Measurements from ENCODE around the gene OR5B21. TPM values are rescaled to one million over a fixed set of nuclear protein-coding genes. Genes with fewer than 3 reads are reported as not detected.
A peak's percentile ranks its signal among the peaks of the same experiment; 100 is the strongest.

Gene OR5B21
- polyA plus RNA-seq, 4 donors: not detected

DNA sequence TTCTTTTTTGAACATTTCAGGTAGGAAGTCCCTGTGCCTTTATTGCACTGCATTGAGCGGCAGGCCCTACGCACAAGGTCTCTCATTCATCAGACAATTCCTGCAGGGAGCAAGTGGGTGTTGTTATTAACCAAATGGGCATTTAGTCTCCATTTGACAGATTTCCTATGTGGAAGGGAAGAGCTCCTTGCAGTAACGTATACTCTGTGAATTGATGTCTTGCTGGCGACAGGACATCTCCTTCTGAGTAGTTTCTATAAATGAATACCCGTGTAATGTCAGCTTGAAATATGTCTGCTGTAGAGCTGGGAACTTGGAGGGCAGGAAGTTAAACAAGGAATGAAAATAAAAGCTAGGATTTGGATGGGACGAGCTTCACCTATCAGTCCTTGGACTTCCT is 3.7 kb downstream of the OR5B21 start:
- 76 to 89% (median 89%) methylated on average over 6 of the region's 6 CpGs for whole genome bisulfite sequencing, 3 donors
- FAIRE-seq (no peak), DNase-seq (no peak)
- H3K4me3 ChIP-seq (ENCODE audit: low read depth in 1 of 3, low read length in 3 of 3): no peak overlapping the region
- no peak overlapping the region for H3K27ac ChIP-seq (ENCODE audit: low read depth in 1 of 3, low read length in 2 of 3)
- H3K27me3 ChIP-seq (ENCODE audit: control insufficient read depth in 3 of 3, insufficient read depth in 3 of 3, low read length in 3 of 3): no peaks in the 10 kb centered on the region
- H3K4me1 ChIP-seq (ENCODE audit: control insufficient read depth in 3 of 3, insufficient read depth in 2 of 3, low read depth in 1 of 3, low read length in 2 of 3): no peaks in the 10 kb centered on the region
- no peaks in the 10 kb centered on the region for H3K9me3 ChIP-seq (ENCODE audit: control insufficient read depth in 2 of 2, insufficient read depth in 1 of 2, low read depth in 1 of 2, low read length in 1 of 2)
- no peaks in the 10 kb centered on the region for H3K36me3 ChIP-seq (ENCODE audit: control insufficient read depth in 3 of 3, insufficient read depth in 2 of 3, low read depth in 1 of 3, low read length in 3 of 3)

DNA sequence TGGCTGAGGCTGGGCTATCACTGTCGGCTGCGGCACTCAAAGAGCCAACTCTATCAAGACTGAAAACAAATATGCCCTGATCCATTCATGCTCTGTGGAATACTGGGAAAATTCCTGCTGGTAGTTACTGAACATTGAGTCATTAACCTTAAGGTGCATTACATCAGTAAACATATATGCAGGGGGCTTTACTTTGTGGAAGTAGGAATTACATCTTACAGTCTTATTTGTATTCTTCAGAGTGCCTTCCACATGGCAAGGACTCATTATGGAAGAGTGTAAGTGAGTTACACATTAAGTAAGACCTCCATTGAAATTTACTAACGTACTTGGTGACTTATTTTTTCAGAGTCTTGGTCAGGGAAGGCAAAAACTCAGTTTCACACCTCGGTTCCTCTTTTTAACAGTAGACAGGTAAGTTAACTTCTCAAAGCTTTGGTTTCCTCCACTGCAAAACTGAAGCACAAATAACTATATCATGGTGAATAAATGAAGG is 4.5 kb downstream of the OR5B21 start:
- DNase-seq (no peak), FAIRE-seq (no peak)
- Histone ChIP-seq H3K4me1 (ENCODE audit: control insufficient read depth in 3 of 3, insufficient read depth in 2 of 3, low read depth in 1 of 3, low read length in 2 of 3) (no peaks in the 10 kb centered on the region), H3K27me3 (ENCODE audit: control insufficient read depth in 3 of 3, insufficient read depth in 3 of 3, low read length in 3 of 3) (no peaks in the 10 kb centered on the region), H3K27ac (ENCODE audit: low read depth in 1 of 3, low read length in 2 of 3) (no peak overlapping the region), H3K4me3 (ENCODE audit: low read depth in 1 of 3, low read length in 3 of 3) (no peak overlapping the region), H3K9me3 (ENCODE audit: control insufficient read depth in 2 of 2, insufficient read depth in 1 of 2, low read depth in 1 of 2, low read length in 1 of 2) (no peaks in the 10 kb centered on the region), H3K36me3 (ENCODE audit: control insufficient read depth in 3 of 3, insufficient read depth in 2 of 3, low read depth in 1 of 3, low read length in 3 of 3) (no peaks in the 10 kb centered on the region)
- 75 to 78% (median 76%) methylated on average over 4 of the region's 4 CpGs for WGBS, 3 donors

- no peak overlapping the region for H3K27ac ChIP-seq (ENCODE audit: low read depth in 1 of 3, low read length in 2 of 3)
- no peaks in the 10 kb centered on the region for H3K4me1 ChIP-seq (ENCODE audit: control insufficient read depth in 3 of 3, insufficient read depth in 2 of 3, low read depth in 1 of 3, low read length in 2 of 3)
- H3K27me3 ChIP-seq (ENCODE audit: control insufficient read depth in 3 of 3, insufficient read depth in 3 of 3, low read length in 3 of 3): no peaks in the 10 kb centered on the region
- H3K36me3 ChIP-seq (ENCODE audit: control insufficient read depth in 3 of 3, insufficient read depth in 2 of 3, low read depth in 1 of 3, low read length in 3 of 3): no peaks in the 10 kb centered on the region
- DNase-seq (no peak), FAIRE-seq (no peak)
- no peaks in the 10 kb centered on the region for H3K9me3 ChIP-seq (ENCODE audit: control insufficient read depth in 2 of 2, insufficient read depth in 1 of 2, low read depth in 1 of 2, low read length in 1 of 2)
- no peak overlapping the region for H3K4me3 ChIP-seq (ENCODE audit: low read depth in 1 of 3, low read length in 3 of 3)
Observed at GRCh38 chr11:58502004-58502403, 5.9 kb downstream of the OR5B21 start.

GRCh38 chr11:58498464-58498863 is 9.4 kb downstream of the OR5B21 start:
- no peaks in the 10 kb centered on the region for H3K4me1 ChIP-seq (ENCODE audit: control insufficient read depth in 3 of 3, insufficient read depth in 2 of 3, low read depth in 1 of 3, low read length in 2 of 3)
- H3K27me3 ChIP-seq (ENCODE audit: control insufficient read depth in 3 of 3, insufficient read depth in 3 of 3, low read length in 3 of 3): no peaks in the 10 kb centered on the region
- no peak for FAIRE-seq
- 44 to 64% (median 63%) methylated on average over 2 of the region's 2 CpGs for WGBS, 3 donors
- peak; percentile 2 to 29 for DNase-seq
- no peak overlapping the region for H3K4me3 ChIP-seq (ENCODE audit: low read depth in 1 of 3, low read length in 3 of 3)
- H3K36me3 ChIP-seq (ENCODE audit: control insufficient read depth in 3 of 3, insufficient read depth in 2 of 3, low read depth in 1 of 3, low read length in 3 of 3): no peaks in the 10 kb centered on the region
- H3K9me3 ChIP-seq (ENCODE audit: control insufficient read depth in 2 of 2, insufficient read depth in 1 of 2, low read depth in 1 of 2, low read length in 1 of 2): no peaks in the 10 kb centered on the region
- H3K27ac ChIP-seq (ENCODE audit: low read depth in 1 of 3, low read length in 2 of 3): no peak overlapping the region

GRCh38 chr11:58497951-58498350 is 10.0 kb downstream of the OR5B21 start:
- WGBS, 3 donors: 77 to 83% (median 79%) methylated on average over 2 of the region's 2 CpGs
- no peak for DNase-seq
- no peaks in the 10 kb centered on the region for H3K36me3 ChIP-seq (ENCODE audit: control insufficient read depth in 3 of 3, insufficient read depth in 2 of 3, low read depth in 1 of 3, low read length in 3 of 3)
- no peaks in the 10 kb centered on the region for H3K27me3 ChIP-seq (ENCODE audit: control insufficient read depth in 3 of 3, insufficient read depth in 3 of 3, low read length in 3 of 3)
- H3K9me3 ChIP-seq (ENCODE audit: control insufficient read depth in 2 of 2, insufficient read depth in 1 of 2, low read depth in 1 of 2, low read length in 1 of 2): no peaks in the 10 kb centered on the region
- peak overlapping the region in 1 of 3 donors; percentile 57 for H3K27ac ChIP-seq (ENCODE audit: low read depth in 1 of 3, low read length in 2 of 3)
- H3K4me1 ChIP-seq (ENCODE audit: control insufficient read depth in 3 of 3, insufficient read depth in 2 of 3, low read depth in 1 of 3, low read length in 2 of 3): no peaks in the 10 kb centered on the region
- FAIRE-seq: no peak
- no peak overlapping the region for H3K4me3 ChIP-seq (ENCODE audit: low read depth in 1 of 3, low read length in 3 of 3)

DNA sequence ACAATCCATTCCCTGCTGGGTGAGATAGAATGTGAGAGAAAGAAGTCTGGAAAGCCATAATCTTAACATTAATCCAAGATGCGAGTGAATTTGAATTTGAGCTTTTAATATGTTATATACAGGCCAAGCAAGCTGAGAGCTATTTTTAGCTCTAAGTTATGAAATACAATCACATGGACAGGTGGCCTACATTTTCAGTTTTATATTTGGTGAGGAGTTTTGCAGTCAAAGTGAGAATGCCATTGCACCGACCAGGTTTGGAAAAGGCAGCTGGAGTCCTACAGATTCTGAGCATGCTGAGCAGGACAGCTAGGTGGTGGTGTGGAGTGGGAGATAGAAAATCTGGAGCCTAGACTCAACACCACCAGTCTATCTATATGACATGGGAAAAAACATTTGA is 12.0 kb downstream of the OR5B21 start:
- no peak for DNase-seq
- H3K36me3 ChIP-seq (ENCODE audit: control insufficient read depth in 3 of 3, insufficient read depth in 2 of 3, low read depth in 1 of 3, low read length in 3 of 3): no peaks in the 10 kb centered on the region
- no peaks in the 10 kb centered on the region for H3K4me1 ChIP-seq (ENCODE audit: control insufficient read depth in 3 of 3, insufficient read depth in 2 of 3, low read depth in 1 of 3, low read length in 2 of 3)
- no peaks in the 10 kb centered on the region for H3K27me3 ChIP-seq (ENCODE audit: control insufficient read depth in 3 of 3, insufficient read depth in 3 of 3, low read length in 3 of 3)
- H3K27ac ChIP-seq (ENCODE audit: low read depth in 1 of 3, low read length in 2 of 3): no peak overlapping the region
- no peaks in the 10 kb centered on the region for H3K9me3 ChIP-seq (ENCODE audit: control insufficient read depth in 2 of 2, insufficient read depth in 1 of 2, low read depth in 1 of 2, low read length in 1 of 2)
- FAIRE-seq: no peak
- WGBS, 3 donors: 65 to 76% (median 66%) methylated on average over 2 of the region's 2 CpGs
- H3K4me3 ChIP-seq (ENCODE audit: low read depth in 1 of 3, low read length in 3 of 3): no peak overlapping the region

DNA sequence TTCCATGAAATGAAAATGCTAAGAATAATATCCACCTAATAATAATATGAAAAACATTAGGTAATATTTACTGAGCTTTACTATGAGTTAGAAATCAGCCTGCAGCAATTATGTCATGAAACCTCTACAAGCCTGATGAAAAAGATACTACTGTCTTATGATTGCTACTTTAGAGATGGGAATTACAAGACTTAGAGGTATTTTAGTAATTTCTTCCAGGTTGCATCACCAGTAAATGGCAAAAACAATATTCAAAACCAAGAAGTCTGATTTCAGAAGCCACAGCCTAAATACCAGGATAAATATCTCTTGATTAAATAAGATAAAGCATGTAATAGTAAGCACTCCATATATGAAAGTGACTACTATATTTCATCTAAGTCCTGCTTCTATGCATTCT is 13.8 kb downstream of the OR5B21 start:
- H3K36me3 ChIP-seq (ENCODE audit: control insufficient read depth in 3 of 3, insufficient read depth in 2 of 3, low read depth in 1 of 3, low read length in 3 of 3): no peaks in the 10 kb centered on the region
- FAIRE-seq (no peak), DNase-seq (no peak)
- H3K4me3 ChIP-seq (ENCODE audit: low read depth in 1 of 3, low read length in 3 of 3): no peak overlapping the region
- no peaks in the 10 kb centered on the region for H3K27me3 ChIP-seq (ENCODE audit: control insufficient read depth in 3 of 3, insufficient read depth in 3 of 3, low read length in 3 of 3)
- no peaks in the 10 kb centered on the region for H3K4me1 ChIP-seq (ENCODE audit: control insufficient read depth in 3 of 3, insufficient read depth in 2 of 3, low read depth in 1 of 3, low read length in 2 of 3)
- H3K9me3 ChIP-seq (ENCODE audit: control insufficient read depth in 2 of 2, insufficient read depth in 1 of 2, low read depth in 1 of 2, low read length in 1 of 2): no peaks in the 10 kb centered on the region
- no peak overlapping the region for H3K27ac ChIP-seq (ENCODE audit: low read depth in 1 of 3, low read length in 2 of 3)

DNA sequence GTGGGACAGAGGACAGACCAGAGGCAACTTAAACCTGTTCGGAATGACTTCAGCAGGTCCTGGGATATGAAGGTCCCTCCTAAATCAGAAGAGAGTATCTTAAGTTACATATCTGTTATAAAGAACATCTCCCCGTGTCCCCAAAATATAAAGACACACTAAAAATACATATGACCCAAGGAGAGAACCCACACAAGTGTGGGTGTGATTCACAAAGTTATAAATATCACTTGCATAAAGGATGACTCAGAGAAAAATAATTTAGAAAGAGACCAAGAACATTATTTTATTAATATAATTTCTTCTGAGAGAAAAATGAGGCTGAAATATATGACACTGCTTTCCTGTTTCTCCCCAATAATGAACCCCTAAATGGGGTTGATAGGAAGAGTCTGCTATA is 14.2 kb downstream of the OR5B21 start:
- WGBS, 3 donors: 72 to 85% (median 77%) methylated on average over 2 of the region's 2 CpGs
- DNase-seq (no peak), FAIRE-seq (no peak)
- H3K9me3 ChIP-seq (ENCODE audit: control insufficient read depth in 2 of 2, insufficient read depth in 1 of 2, low read depth in 1 of 2, low read length in 1 of 2): no peaks in the 10 kb centered on the region
- H3K27me3 ChIP-seq (ENCODE audit: control insufficient read depth in 3 of 3, insufficient read depth in 3 of 3, low read length in 3 of 3): no peaks in the 10 kb centered on the region
- H3K27ac ChIP-seq (ENCODE audit: low read depth in 1 of 3, low read length in 2 of 3): no peak overlapping the region
- no peaks in the 10 kb centered on the region for H3K4me1 ChIP-seq (ENCODE audit: control insufficient read depth in 3 of 3, insufficient read depth in 2 of 3, low read depth in 1 of 3, low read length in 2 of 3)
- no peak overlapping the region for H3K4me3 ChIP-seq (ENCODE audit: low read depth in 1 of 3, low read length in 3 of 3)
- no peaks in the 10 kb centered on the region for H3K36me3 ChIP-seq (ENCODE audit: control insufficient read depth in 3 of 3, insufficient read depth in 2 of 3, low read depth in 1 of 3, low read length in 3 of 3)

DNA sequence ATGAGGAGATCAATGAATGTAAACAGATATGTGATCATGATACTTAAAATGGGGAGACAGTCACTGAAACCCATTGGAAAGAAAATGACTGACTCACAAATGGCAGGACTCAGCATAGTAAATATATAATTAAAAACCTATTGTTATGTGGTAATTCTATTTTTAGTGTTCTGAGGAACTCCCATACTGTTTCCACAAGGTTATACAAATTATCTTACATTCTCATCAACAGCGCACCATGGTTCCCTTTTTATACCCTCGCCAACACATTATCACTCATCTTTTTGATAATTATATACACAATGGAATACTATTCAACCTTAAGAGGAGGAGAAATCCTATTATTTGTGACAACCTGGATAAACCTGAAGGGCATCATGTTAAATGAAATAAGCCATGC is 17.1 kb downstream of the OR5B21 start:
- no peak for FAIRE-seq
- Histone ChIP-seq H3K4me1 (ENCODE audit: control insufficient read depth in 3 of 3, insufficient read depth in 2 of 3, low read depth in 1 of 3, low read length in 2 of 3) (no peaks in the 10 kb centered on the region), H3K27ac (ENCODE audit: low read depth in 1 of 3, low read length in 2 of 3) (no peak overlapping the region), H3K27me3 (ENCODE audit: control insufficient read depth in 3 of 3, insufficient read depth in 3 of 3, low read length in 3 of 3) (no peaks in the 10 kb centered on the region), H3K36me3 (ENCODE audit: control insufficient read depth in 3 of 3, insufficient read depth in 2 of 3, low read depth in 1 of 3, low read length in 3 of 3) (no peaks in the 10 kb centered on the region), H3K9me3 (ENCODE audit: control insufficient read depth in 2 of 2, insufficient read depth in 1 of 2, low read depth in 1 of 2, low read length in 1 of 2) (no peaks in the 10 kb centered on the region), H3K4me3 (ENCODE audit: low read depth in 1 of 3, low read length in 3 of 3) (no peak overlapping the region)
- 61 to 77% (median 62%) methylated on average over 2 of the region's 2 CpGs for WGBS, 3 donors
- DNase-seq: no peak

All from small intestine (tissue), 7 donors.